Peyer's patch (tissue), 4 donors: Measurements from ENCODE around the gene PAH. TPM values are rescaled to one million over a fixed set of nuclear protein-coding genes. Genes with fewer than 3 reads are reported as not detected.

Experiments
- DNase-seq, 3 donors: peaks; one replicate each; pipeline ENCODE4 v3.0.0-alpha.2; 2017 to 2019
- H3K27ac ChIP-seq, 4 donors: fragments of 200-600 bp; sonication (generic); one replicate each; pipeline ENCODE4 v1.5.1; 2016 to 2019
- H3K27me3 ChIP-seq, 2 donors: fragments of 200-600 bp; sonication (generic); one replicate each; pipeline ENCODE4 v1.5.1; 2019
- H3K36me3 ChIP-seq, 3 donors: fragments of 200-600 bp; sonication (generic); one replicate each; pipeline ENCODE4 v1.5.1; 2016 to 2019
- H3K4me1 ChIP-seq, 4 donors: fragments of 200-600 bp; sonication (generic); one replicate each; pipeline ENCODE4 v1.5.1; 2016 to 2019
- H3K4me3 ChIP-seq, 4 donors: fragments of 200-600 bp; sonication (generic); 1 replicate in 3 of 4; 2 replicates in 1 of 4; pipeline ENCODE4 v1.5.1; 2016 to 2019; ENCODE audit warnings: mild to moderate bottlenecking in 1 of 4
- H3K9me3 ChIP-seq, 4 donors: fragments of 200-600 bp; sonication (generic); one replicate each; pipeline ENCODE4 v1.5.1; 2016 to 2019; ENCODE audit warnings: mild to moderate bottlenecking in 1 of 4
- CTCF ChIP-seq, 6 experiments: fragments of 450-650 bp in 4 of 6; fragments of 200-600 bp in 2 of 6; sonication (generic) in 1 of 6; IDR thresholded peaks; one replicate each; pipeline ENCODE4 v1.5.1; 2017 to 2019; ENCODE audit warnings: antibody characterized with exemption in 6 of 6, mild to moderate bottlenecking in 3 of 6, moderate library complexity in 1 of 6
- POLR2A ChIP-seq, 2 donors: fragments of 450-650 bp; IDR thresholded peaks; one replicate each; pipeline ENCODE4 v1.5.1; 2017; ENCODE audit warnings: antibody characterized with exemption in 2 of 2, mild to moderate bottlenecking in 2 of 2, moderate library complexity in 2 of 2
- total RNA-seq, 4 donors: library from RNA; depleted of rRNA; stranded (reverse); fragments of >200 nt; gene quantifications; one replicate each; pipeline ENCODE4 v1.1.0, GENCODE V29; 2016

Gene PAH
- total RNA-seq, result not detected

- Histone ChIP-seq H3K27me3 (no peaks in the 10 kb centered on the region), H3K36me3 (no peaks in the 10 kb centered on the region), H3K9me3 (no peaks in the 10 kb centered on the region), H3K4me3 (peak within 1 kb of the TSS; percentile 22 to 40 (median 32)), H3K27ac (no peak within 1 kb of the TSS), H3K4me1 (peaks cover 0 to 7% (median 0%) of the 10 kb centered on the region in 4 donors)
- peak in 1 of 6 experiments; percentile 6 for TF ChIP-seq CTCF (IDR thresholded peaks at IDR 0.05)
- no peak for TF ChIP-seq POLR2A (IDR thresholded peaks at IDR 0.05)
- peak in 2 of 3 donors; percentile 18 to 49 for DNase-seq
These were observed at the start of gene PAH for GRCh38 chr12:102917026-102917787. TSS of gene PAH (minus strand) at chr12:102917244. CDS start at chr12:102917130, 114 bp downstream.

- peaks cover 0 to 8% (median 0%) of the 10 kb centered on the region in 4 donors for H3K9me3 ChIP-seq
- H3K27ac ChIP-seq, result no peak overlapping the region
- no peak overlapping the region for H3K4me3 ChIP-seq
- no peaks in the 10 kb centered on the region for H3K36me3 ChIP-seq
- peaks cover 0 to 25% of the 10 kb centered on the region in 2 donors for H3K27me3 ChIP-seq
- TF ChIP-seq CTCF (IDR thresholded peaks at IDR 0.05) (no peak), POLR2A (IDR thresholded peaks at IDR 0.05) (no peak)
- DNase-seq, result no peak
- H3K4me1 ChIP-seq, result no peaks in the 10 kb centered on the region
These were observed 49.3 kb upstream of the PAH start for GRCh38 chr12:102966200-102966863.

GRCh38 chr12:102965281-102966155, 48.5 kb upstream of the PAH start:
- H3K9me3 ChIP-seq, result peaks cover 0 to 8% (median 0%) of the 10 kb centered on the region in 4 donors
- no peaks in the 10 kb centered on the region for H3K4me1 ChIP-seq
- H3K4me3 ChIP-seq, result no peak overlapping the region
- DNase-seq, result no peak
- H3K27me3 ChIP-seq, result peaks cover 0 to 32% of the 10 kb centered on the region in 2 donors
- no peaks in the 10 kb centered on the region for H3K36me3 ChIP-seq
- TF ChIP-seq CTCF (IDR thresholded peaks at IDR 0.05) (no peak), POLR2A (IDR thresholded peaks at IDR 0.05) (no peak)
- H3K27ac ChIP-seq, result no peak overlapping the region

GRCh38 chr12:102964872-102965271, 47.8 kb upstream of the PAH start:
- Histone ChIP-seq H3K9me3 (peaks cover 0 to 8% (median 0%) of the 10 kb centered on the region in 4 donors), H3K27ac (no peak overlapping the region), H3K27me3 (peaks cover 0 to 32% of the 10 kb centered on the region in 2 donors), H3K4me3 (no peak overlapping the region), H3K4me1 (no peaks in the 10 kb centered on the region), H3K36me3 (no peaks in the 10 kb centered on the region)
- TF ChIP-seq POLR2A (IDR thresholded peaks at IDR 0.05), result no peak
- TF ChIP-seq CTCF (IDR thresholded peaks at IDR 0.05), result no peak
- peak in 1 of 3 donors; percentile 57 for DNase-seq

GRCh38 chr12:102963796-102964195, 46.8 kb upstream of the PAH start:
- H3K4me3 ChIP-seq, result no peak overlapping the region
- DNase-seq, result no peak
- H3K9me3 ChIP-seq, result peaks cover 0 to 8% (median 0%) of the 10 kb centered on the region in 4 donors
- peaks cover 0 to 2% (median 0%) of the 10 kb centered on the region in 4 donors for H3K4me1 ChIP-seq
- no peak for TF ChIP-seq CTCF (IDR thresholded peaks at IDR 0.05)
- TF ChIP-seq POLR2A (IDR thresholded peaks at IDR 0.05), result no peak
- no peaks in the 10 kb centered on the region for H3K36me3 ChIP-seq
- H3K27ac ChIP-seq, result no peak overlapping the region
- H3K27me3 ChIP-seq, result peaks cover 0 to 40% of the 10 kb centered on the region in 2 donors
